Measurements from ENCODE around the gene HLX. TPM values are rescaled to one million over a fixed set of nuclear protein-coding genes. Genes with fewer than 3 reads are reported as not detected.

HLX gene
- total RNA-seq, 1 donor = 4.1 TPM

- no peak for TF ChIP-seq CTCF (IDR thresholded peaks at IDR 0.05; ENCODE audit: insufficient read depth, low read length)
- no peak overlapping the region for H3K4me3 ChIP-seq (ENCODE audit: low read depth, low read length)
- no peak for DNase-seq (ENCODE audit: low read depth)
Measured at GRCh38 chr1:220928320-220928719, 49.1 kb downstream of the HLX start.

DNA sequence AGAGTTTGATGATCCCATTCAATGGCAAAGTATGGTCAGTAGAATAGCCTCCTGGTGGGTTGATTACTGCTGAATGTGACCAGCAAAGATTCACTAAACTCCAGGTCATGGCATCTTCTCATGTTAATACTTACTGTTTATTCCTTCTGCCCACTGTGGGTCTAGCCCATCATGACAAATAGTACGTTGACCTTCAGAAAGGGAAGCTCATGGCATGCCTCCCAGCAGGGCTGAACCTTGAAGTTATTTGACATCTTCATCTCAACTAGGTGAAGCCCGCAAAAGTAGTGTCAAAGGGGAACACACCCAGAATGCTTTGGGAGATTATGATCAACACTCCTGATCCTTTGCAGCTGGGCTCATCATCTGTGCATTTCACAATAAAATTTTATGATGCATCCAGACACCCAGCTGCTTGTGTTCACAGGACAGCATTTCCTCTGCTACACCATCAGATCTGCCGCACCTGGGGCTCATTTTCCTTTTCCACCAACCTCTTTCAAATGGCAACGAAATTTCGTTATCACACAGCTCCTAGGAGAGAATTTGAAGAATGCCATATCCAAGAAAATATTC, 49.6 kb downstream of the HLX start:
- no peak overlapping the region for H3K4me3 ChIP-seq (ENCODE audit: low read depth, low read length)
- no peak for TF ChIP-seq CTCF (IDR thresholded peaks at IDR 0.05; ENCODE audit: insufficient read depth, low read length)

GRCh38 chr1:220929304-220929703, 50.1 kb downstream of the HLX start:
- no peak overlapping the region for H3K4me3 ChIP-seq (ENCODE audit: low read depth, low read length)
- no peak for TF ChIP-seq CTCF (IDR thresholded peaks at IDR 0.05; ENCODE audit: insufficient read depth, low read length)
- no peak for DNase-seq (ENCODE audit: low read depth)

More for the DNA sequence above, 49.6 kb downstream of the HLX start:
- no peak for DNase-seq (ENCODE audit: low read depth)

Other genes starting within 250 kb of the HLX start
- 0.09 TPM in 1 of 2 replicates, not detected in the other for gene C1orf115, start 189.1 kb upstream of the HLX start, total RNA-seq (ENCODE audit: low replicate concordance)
- gene MTARC2, start 131.1 kb upstream of the HLX start, total RNA-seq (ENCODE audit: low replicate concordance) = 2.0 and 12.0 TPM in 2 replicates
- 0.72 and 4.3 TPM in 2 replicates for gene MTARC1, start 92.5 kb upstream of the HLX start, total RNA-seq (ENCODE audit: low replicate concordance)

All from fibroblast of the aortic adventitia (primary cell).